Measurements from ENCODE around the gene MCCD1.
"Not testable (repeated sequence)": the region's sequence is repeated elsewhere in the genome, so short reads cannot be mapped to it uniquely, and the experiment has no call there.

The MCCD1 gene

GRCh38 chr6:31489086-31489485 lies 39.7 kb upstream of the MCCD1 start:
- H3K27me3 ChIP-seq (ENCODE audit: control insufficient read depth, low read length): no peaks in the 10 kb centered on the region
- no peak for TF ChIP-seq EZH2phosphoT487 (IDR thresholded peaks at IDR 0.05; ENCODE audit: borderline replicate concordance, low read length)

DNA sequence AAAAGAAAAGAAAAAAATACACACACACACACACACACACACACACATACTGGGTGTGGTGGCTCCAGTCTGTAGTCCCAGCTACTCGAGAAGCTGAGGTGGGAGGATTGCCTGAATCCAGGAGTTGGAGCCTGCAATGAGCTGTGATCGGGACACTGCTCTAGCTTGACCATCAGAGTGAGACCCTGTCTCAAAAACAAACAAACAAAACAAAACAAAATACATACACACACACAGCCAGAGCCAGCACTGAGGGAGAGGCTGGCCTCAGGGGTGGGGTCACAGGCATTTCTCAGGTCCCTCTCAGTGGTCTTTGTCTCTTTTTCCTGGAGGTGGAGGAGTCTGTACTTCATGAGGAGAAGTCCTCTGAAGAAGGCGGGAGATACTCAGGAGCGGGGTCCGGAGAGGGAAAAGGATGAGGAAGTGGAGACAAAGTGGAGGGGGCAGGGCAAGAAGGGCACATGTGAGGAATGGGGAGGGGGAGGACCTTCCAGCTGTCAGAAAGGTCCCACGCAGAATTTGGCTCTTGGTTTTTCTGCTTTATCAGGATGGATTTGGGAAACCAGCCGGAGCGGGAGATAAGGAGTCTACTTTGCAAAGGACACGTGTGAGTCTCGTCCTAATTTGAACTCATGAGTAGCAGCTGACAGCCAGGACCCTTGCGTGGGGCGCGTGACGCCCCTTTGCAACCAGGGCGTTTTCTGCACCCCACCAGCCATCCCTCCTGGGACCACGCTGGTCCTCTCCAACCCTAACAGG lies 38.5 kb upstream of the MCCD1 start:
- H3K27me3 ChIP-seq (ENCODE audit: control insufficient read depth, low read length): no peaks in the 10 kb centered on the region

More at GRCh38 chr6:31489086-31489485, 39.7 kb upstream of the MCCD1 start:
- Histone ChIP-seq H3F3A (ENCODE audit: control insufficient read depth, insufficient read depth) (peaks cover 5% of the 10 kb centered on the region), H4K20me1 (ENCODE audit: control insufficient read depth, insufficient read depth, low read depth, low read length) (no peaks in the 10 kb centered on the region), H3K79me2 (ENCODE audit: control insufficient read depth, low read length) (peaks cover 39% of the 10 kb centered on the region), H3K4me2 (ENCODE audit: low read length) (no peak overlapping the region), H3K4me1 (ENCODE audit: control insufficient read depth, low read length) (peaks cover 34% of the 10 kb centered on the region), H3K9me2 (replicated peaks; ENCODE audit: control insufficient read depth, low read length) (no peaks in the 10 kb centered on the region), H3K4me3 (ENCODE audit: low read length) (no peak overlapping the region), H3K9me3 (ENCODE audit: control insufficient read depth, insufficient read depth, low read length) (no peaks in the 10 kb centered on the region), H3K27ac (ENCODE audit: low read depth, low read length) (no peak overlapping the region), H3K36me3 (ENCODE audit: control insufficient read depth, low read length) (no peaks in the 10 kb centered on the region)

GRCh38 chr6:31493550-31493874 lies 35.2 kb upstream of the MCCD1 start:
- not testable (repeated sequence) for H3K27me3 ChIP-seq (ENCODE audit: control insufficient read depth, low read length)

More for the DNA sequence above, 38.5 kb upstream of the MCCD1 start:
- Histone ChIP-seq H3K9me3 (ENCODE audit: control insufficient read depth, insufficient read depth, low read length) (no peaks in the 10 kb centered on the region), H3K27ac (ENCODE audit: low read depth, low read length) (no peak overlapping the region; the same call in 1 of the 2 replicates), H3K4me3 (ENCODE audit: low read length) (peak overlapping the region; percentile 86), H3K79me2 (ENCODE audit: control insufficient read depth, low read length) (peaks cover 49% of the 10 kb centered on the region), H4K20me1 (ENCODE audit: control insufficient read depth, insufficient read depth, low read depth, low read length) (no peaks in the 10 kb centered on the region), H3K4me2 (ENCODE audit: low read length) (peak overlapping the region; percentile 83; the same call in 1 of the 2 replicates), H3K4me1 (ENCODE audit: control insufficient read depth, low read length) (peaks cover 34% of the 10 kb centered on the region), H3F3A (ENCODE audit: control insufficient read depth, insufficient read depth) (peaks cover 6% of the 10 kb centered on the region), H3K36me3 (ENCODE audit: control insufficient read depth, low read length) (peaks cover under 1% of the 10 kb centered on the region; the same call in 1 of the 2 replicates), H3K9me2 (replicated peaks; ENCODE audit: control insufficient read depth, low read length) (no peaks in the 10 kb centered on the region)
- TF ChIP-seq CTCF (IDR thresholded peaks at IDR 0.05; ENCODE audit: low read depth, low read length, poor library complexity, severe bottlenecking) (no peak), EZH2phosphoT487 (IDR thresholded peaks at IDR 0.05; ENCODE audit: borderline replicate concordance, low read length) (no peak)

DNA sequence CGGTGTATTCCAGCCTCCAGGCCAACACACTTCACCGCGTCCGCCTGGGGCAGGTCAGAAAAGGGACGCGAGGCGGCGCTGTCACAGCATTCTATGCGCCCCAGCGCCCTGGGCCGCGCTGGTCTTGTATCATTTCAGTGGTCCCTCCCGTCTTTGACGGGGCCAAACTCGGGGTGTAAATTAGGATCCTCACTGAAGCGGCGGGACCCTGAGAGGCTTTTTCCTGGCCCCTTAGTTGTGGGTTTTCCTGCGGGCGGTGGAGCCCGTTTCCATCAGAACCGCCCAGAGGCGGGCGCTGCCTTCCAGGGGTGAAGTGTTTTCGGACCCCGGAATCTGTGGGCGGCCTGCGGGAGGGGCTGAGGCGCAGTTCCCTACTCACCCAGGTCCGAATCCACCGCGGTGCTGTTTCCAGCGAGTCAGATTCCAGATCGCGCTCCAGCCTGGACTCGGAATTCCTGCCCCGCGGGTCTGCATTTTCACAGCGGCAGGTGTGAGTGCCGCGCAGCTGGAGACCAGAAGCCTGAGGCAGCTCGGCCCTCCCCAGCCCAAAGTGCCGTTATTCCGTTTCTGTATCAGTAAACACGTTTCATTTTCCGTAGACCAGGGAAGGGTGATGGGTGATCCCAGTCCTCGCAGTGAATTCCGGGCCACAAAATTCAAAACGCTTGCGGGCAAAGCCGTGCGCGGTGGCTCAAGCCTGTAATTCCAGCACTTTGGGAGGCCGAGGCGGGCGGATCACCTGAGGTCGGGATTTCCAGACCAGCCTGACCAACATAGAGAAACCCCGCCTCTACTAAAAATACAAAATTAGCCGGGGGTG lies 34.7 kb upstream of the MCCD1 start:
- Histone ChIP-seq H3K27me3 (ENCODE audit: control insufficient read depth, low read length) (no peaks in the 10 kb centered on the region), H3K4me3 (ENCODE audit: low read length) (peak overlapping the region; percentile 86), H4K20me1 (ENCODE audit: control insufficient read depth, insufficient read depth, low read depth, low read length) (peaks cover 2% of the 10 kb centered on the region; the same call in 1 of the 2 replicates), H3F3A (ENCODE audit: control insufficient read depth, insufficient read depth) (peaks cover 15% of the 10 kb centered on the region), H3K79me2 (ENCODE audit: control insufficient read depth, low read length) (peaks cover 86% of the 10 kb centered on the region), H3K27ac (ENCODE audit: low read depth, low read length) (peak overlapping the region; percentile 74), H3K4me2 (ENCODE audit: low read length) (peak overlapping the region; percentile 83), H3K4me1 (ENCODE audit: control insufficient read depth, low read length) (peaks cover 42% of the 10 kb centered on the region), H3K36me3 (ENCODE audit: control insufficient read depth, low read length) (peaks cover 5% of the 10 kb centered on the region), H3K9me3 (ENCODE audit: control insufficient read depth, insufficient read depth, low read length) (no peaks in the 10 kb centered on the region), H3K9me2 (replicated peaks; ENCODE audit: control insufficient read depth, low read length) (no peaks in the 10 kb centered on the region)
- peak; percentile 85 for TF ChIP-seq CTCF (IDR thresholded peaks at IDR 0.05; ENCODE audit: low read depth, low read length, poor library complexity, severe bottlenecking)
- TF ChIP-seq EZH2phosphoT487 (IDR thresholded peaks at IDR 0.05; ENCODE audit: borderline replicate concordance, low read length): no peak

More at GRCh38 chr6:31493550-31493874, 35.2 kb upstream of the MCCD1 start:
- H3K79me2 ChIP-seq (ENCODE audit: control insufficient read depth, low read length): peaks cover 81% of the 10 kb centered on the region
- peaks cover 39% of the 10 kb centered on the region for H3K4me1 ChIP-seq (ENCODE audit: control insufficient read depth, low read length)
- peak overlapping the region; percentile 74 for H3K27ac ChIP-seq (ENCODE audit: low read depth, low read length)
- H3K4me2 ChIP-seq (ENCODE audit: low read length): peak overlapping the region; percentile 83
- not testable (repeated sequence) for H3K9me3 ChIP-seq (ENCODE audit: control insufficient read depth, insufficient read depth, low read length); H3K9me2 ChIP-seq (replicated peaks; ENCODE audit: control insufficient read depth, low read length); H4K20me1 ChIP-seq (ENCODE audit: control insufficient read depth, insufficient read depth, low read depth, low read length); H3K36me3 ChIP-seq (ENCODE audit: control insufficient read depth, low read length)
- peaks cover 15% of the 10 kb centered on the region for H3F3A ChIP-seq (ENCODE audit: control insufficient read depth, insufficient read depth)
- H3K4me3 ChIP-seq (ENCODE audit: low read length): peak overlapping the region; percentile 86

All from DOHH2 (cell line).